GM19023 (cell line): Measurements from ENCODE around the gene ACADS.

Experiments
- ATAC-seq: cut with Tn5 transposase; IDR thresholded peaks from one replicate; pipeline ENCODE4 v1.9.1; 2021; ENCODE audit warnings: mild to moderate bottlenecking, moderate library complexity; ENCODE audit not compliant: unreplicated experiment

The ACADS gene

DNA sequence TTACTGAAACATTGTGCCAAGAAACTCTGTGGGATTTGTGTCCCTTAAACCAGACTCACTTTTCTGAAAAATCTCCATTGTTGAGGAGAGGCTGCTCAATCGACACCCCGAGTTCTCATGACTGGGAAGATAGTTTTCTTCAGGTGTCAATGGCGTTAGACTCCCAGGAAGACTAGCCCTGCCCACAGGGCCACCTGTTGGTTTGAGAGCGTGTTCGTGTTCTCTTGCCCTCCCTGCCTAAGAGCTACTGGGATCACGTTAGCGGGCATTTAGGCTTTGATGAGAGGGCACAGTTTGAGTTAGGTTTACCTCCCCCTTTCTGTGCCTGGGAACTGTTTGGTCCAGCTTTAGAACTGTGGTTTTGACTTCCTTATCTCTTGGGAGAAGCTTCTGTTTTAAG is 26.1 kb upstream of the ACADS start:
- no peak for ATAC-seq

DNA sequence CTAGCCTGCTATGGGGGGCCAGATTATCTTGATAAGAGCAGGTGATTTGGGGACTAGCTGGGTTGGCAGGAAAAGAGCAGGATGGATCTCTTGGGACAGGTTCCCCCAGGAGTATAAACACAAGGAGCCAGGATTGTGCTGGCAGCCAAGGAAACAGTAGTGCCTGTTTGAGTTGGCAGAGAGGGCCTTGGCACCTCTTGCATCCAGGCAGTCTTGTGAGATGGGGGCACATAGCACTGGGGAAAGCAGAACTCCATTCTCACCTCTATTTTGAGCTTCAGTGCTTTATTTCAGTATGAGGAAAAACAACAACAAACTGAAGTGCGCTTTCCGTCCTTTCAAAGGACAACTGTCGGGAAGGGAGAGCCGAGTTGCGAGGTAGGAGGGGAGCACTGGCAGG is 24.7 kb upstream of the ACADS start:
- ATAC-seq: no peak

DNA sequence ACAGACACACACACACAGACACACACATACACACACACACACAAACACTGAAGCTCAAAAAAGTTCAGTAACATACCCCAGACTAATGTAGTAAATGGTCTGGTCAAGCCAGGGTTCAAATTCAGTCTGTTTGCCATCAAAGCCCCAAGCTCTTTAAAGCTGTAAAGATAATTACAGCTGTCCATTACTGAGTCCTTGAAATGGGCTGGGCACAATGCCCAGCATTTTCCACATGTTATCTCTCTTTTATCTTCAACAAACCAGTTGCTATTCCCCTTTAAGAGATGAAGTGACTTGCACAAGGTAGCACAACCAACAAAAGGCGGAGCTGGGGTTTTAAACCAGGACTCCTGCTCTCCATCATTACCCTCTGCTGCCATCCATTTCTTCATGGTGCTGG is 23.0 kb upstream of the ACADS start:
- ATAC-seq: no peak

DNA sequence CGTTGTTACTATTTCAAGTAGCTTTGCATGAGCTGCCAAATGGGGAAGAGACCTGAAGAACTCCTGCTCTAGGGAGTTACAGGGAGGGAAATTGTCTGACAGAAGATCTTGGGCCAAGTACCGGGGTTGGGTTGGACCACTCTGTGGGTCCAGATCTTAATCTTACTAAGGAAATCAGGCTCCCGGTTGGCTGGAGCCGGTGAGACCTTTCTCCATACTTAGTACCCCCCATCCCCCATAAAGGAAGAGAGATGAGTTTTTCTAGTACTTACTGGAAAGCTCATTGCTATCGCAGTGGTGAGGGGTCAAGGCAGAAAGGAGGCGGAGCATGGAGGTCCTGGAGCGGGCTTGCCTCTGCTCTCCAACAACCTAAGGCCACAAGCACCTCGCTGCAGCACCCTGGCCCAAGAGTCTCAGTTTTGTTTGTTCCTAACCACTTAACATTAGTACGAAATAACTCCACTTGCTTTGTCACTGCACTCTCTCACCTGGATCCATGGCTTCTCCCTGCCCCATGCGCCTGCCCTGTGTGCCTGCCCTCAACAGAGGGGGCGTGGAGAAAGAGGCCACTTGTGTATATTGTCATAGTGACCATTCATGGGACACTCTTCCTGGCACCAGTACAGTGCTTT is 22.2 kb upstream of the ACADS start:
- no peak for ATAC-seq

DNA sequence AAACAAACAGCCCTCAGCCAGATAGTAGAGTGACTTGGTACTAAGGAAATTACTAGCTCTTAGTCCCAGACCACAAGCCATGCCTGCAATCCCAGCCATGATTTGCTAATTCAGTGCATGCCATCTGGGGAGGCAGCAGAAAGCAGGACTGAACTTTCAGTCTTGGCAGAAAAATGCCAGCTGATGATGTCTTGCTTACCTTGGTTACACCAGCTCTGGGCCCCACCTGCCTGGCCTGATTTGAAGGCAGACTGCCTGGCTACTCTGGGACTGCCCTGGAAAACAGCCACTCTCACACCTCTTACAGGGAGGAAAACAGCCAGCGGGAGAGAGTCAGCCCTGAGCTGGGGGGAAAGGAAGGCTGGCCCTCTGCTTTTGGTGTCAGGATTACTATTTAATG is 20.0 kb upstream of the ACADS start:
- no peak for ATAC-seq

DNA sequence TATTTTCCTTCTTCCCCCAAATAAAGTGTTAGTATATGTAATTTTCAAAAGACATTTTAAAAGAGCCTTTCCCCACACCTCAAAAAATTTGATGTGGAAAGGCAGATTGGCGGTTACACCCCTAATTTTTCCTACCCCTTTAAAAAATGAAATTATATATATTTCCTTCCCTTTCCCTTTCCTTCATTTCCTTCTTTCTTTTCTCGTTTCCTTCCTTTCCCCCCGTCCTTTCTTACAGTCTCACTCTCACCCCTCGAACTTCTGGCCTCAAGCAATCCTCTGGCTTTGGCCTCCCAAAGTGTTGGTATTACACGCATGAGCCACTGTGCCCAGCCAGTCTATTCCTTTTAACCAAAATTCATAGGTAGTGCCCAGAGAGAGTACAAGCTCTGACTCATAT is 19.6 kb upstream of the ACADS start:
- ATAC-seq: no peak

DNA sequence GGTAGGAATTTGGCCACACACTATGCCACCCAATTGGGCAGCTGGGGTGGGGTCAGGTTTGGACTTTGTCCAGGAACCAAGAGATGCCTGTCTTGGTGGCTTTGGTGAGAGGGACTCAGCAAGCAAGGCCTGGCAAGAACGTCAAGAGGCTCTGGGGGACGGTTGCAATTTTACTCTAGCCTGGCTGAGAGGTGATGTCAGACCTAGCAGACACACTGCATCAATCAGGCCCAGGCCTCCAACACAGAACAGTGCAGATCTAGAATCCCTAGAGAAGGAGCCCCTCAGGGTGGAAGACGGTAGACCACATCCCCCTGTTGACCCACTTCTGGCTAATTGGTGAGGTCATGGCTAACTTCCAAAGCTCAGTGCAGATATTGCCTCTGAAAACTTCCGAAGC is 17.0 kb upstream of the ACADS start:
- ATAC-seq: no peak

DNA sequence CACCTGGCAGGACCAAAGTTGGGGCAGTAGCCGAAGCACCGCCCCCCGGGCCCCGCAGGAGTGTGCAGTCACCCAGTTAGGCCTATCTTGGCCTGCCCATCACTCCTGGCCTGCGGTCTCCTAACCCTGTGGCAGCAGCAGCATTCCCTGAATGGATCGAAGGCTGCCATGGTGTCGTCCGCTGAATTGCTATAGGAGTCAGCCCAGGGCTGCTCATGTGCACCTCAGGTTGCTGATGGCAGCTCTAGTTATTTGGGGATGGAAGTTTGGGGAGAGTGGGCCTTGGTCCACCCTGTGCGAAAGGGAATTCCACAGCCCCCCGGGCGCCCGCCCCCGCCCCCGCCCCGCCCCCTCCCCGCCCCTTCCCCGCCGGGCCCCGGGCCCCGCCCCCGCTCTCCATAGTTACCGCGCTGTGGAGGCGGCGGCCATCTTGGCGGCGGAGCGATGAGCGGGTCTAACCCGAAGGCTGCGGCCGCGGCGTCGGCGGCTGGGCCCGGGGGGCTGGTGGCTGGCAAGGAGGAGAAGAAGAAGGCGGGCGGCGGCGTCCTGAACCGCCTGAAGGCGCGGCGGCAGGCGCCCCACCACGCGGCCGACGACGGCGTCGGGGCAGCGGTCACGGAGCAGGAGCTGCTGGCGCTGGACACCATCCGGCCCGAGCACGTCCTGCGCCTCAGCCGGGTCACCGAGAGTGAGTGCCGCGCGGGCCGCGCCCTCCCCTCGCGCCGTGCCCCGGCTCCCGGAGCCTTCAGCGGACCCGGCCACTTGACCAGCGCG is 15.4 kb upstream of the ACADS start, which contains the start of gene UNC119B:
UNC119B (plus strand) TSS at position 428 of the 774 bp plus-strand sequence; CDS start at position 445, 17 bp downstream.
- peak; percentile 77 for ATAC-seq

DNA sequence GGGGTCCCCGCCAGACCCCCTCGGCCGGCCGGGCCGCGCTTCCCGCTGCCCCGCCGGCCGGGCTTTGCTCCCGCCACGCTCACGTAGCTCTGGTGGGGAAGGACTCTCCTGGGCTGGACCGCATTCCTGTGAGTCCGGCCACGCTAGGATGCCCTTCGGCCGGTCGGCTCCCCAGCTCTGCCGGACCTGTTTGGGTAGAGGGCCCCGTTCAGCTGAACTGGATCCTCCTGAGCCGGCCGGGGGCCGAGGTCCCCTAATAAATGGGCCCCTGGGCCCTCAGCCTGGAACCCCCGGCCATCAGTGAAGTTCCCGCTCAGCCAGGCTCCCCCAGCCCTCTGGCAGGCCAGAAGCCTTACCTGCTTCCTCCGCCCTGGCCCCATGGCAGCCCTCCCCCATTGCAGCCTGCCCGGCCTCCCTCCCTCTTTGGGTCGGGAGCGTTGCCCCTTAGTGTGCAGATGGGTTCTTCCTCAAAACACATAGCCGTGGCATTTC is 14.8 kb upstream of the ACADS start:
- ATAC-seq: peak; percentile 33

DNA sequence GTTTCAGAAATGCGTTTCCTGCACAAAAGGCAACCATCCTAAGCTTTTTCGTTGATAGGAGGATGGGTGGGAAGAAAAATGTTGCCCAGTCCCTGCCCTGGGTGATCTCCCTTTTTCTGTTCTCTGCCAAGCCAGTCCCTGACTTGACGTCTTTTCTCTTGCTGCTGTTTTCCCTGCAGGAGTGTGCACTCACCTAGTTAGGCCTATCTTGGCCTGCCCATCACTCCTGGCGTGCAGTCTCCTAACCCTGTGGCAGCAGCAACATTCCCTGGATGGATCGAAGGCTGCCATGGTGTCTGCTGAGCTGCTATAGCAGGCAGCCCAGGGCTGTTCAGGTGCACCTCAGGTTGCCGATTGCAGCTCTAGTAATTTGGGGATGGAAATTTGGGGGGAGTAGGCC is 14.2 kb upstream of the ACADS start:
- ATAC-seq: no peak

DNA sequence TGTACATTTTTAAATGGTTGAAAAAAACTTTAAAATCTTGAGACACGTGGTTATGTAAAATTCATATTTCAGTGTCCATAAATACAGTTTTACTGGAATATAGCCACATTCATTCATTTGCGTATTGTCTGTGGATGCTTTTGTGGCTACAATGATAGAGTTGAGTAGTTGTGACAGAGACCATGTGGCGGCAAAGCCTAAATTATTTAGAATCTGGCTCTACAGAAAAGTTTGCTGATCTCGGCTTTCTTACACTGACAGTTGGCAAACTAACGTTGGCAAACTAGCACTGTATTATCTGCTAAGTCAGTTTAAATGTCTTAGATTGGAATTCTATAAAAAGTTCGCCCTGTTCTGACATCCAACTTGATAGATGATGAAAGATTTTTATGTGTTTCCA is 13.0 kb upstream of the ACADS start:
- ATAC-seq: no peak

DNA sequence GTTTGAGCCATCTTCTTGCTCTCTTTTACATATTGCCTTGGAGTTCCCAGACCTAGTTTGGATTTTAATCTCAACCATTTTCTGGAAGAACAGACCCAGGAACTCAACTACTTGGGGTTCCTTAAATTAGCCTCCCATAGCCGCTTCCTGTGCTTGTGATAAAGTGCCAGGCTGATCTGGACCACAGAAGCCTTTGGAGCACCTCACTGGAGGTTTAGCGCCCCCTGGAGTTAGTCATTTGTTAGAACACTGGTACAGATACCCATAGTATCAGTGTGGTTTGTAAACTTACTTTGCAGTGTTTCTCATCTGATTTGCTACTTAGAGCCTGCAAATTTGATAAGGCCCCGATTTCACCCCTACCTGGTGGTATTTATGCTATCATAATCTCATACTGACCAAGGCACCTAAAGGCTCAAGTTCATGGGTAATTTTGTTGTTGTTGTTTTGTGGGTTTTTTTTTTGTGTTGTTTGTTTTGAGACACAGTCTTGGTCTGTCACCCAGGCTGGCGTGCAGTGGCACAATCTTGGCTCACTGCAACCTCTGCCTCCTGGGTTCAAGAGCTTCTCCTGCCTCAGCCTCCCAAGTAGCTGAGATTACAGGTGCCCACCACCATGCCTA is 11.7 kb upstream of the ACADS start:
- no peak for ATAC-seq

DNA sequence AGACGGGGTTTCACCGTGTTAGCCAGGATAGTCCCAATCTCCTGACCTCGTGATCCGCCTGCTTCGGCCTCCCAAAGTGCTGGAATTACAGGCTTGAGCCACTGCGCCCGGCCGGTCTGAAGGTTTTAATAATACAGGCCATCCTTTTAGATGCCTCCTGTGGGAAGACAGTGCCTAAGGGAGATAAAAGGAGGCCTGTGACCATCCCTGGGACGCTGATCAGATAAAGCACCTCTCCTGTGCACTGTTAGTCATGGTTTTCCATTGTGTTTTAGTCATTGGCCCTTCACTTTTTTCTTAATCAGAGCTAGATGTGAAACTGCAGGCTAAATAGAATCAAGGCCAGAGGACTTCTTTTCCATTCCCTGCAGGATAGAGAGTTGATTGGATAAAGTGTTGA is 7.6 kb upstream of the ACADS start:
- no peak for ATAC-seq

DNA sequence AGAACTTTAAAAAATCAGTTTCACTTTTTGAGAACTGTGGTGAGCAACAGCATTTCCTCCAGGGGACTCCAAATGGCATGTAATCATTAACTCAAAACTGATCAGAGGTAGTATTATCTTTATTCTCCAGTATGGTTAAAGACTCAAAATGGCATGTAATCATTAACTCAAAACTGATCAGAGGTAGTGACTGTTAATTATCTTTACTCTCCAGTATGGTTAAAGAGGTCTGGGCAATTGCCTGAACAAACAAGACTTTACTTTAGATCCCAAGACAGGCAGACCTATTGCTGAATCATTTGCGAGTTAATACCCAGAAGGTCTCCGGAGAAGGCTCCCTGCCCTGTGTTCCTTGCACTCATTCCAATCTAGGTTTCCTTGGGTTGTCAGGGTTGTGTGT is 6.6 kb upstream of the ACADS start:
- ATAC-seq: no peak

DNA sequence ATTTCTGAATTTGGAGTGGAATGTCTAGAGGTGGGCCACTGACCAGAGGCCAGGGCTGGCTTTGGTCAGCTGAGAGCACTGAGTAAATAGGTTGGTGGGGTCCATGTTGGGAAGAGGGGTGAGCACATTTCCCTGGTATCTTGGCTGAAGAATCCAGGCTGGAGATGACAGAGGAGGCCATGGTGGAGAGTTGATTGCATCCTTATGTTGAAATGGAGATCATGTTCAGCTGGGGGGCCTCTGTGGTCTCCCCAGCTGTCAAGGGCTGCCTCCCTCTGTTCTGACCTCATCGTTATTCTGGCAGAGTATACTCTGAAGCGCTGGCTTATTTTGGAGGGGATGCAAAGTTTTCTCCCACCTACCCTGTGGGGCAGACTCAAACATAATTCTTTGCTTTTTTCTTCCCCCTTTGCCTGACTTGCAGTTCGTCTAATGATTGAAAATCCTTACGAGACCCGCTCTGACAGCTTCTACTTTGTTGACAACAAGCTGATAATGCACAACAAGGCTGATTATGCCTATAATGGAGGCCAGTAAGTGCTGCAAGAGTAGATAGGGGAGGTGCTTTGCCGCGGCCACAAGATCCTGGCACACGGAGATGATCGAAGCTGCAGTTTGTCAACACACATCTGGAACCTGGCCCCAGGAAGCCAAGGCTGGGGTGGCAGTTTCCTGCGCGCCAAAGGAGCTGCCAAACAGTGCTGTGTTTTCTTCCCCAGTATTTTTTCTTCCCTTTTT is 6.0 kb upstream of the ACADS start:
- ATAC-seq: no peak

DNA sequence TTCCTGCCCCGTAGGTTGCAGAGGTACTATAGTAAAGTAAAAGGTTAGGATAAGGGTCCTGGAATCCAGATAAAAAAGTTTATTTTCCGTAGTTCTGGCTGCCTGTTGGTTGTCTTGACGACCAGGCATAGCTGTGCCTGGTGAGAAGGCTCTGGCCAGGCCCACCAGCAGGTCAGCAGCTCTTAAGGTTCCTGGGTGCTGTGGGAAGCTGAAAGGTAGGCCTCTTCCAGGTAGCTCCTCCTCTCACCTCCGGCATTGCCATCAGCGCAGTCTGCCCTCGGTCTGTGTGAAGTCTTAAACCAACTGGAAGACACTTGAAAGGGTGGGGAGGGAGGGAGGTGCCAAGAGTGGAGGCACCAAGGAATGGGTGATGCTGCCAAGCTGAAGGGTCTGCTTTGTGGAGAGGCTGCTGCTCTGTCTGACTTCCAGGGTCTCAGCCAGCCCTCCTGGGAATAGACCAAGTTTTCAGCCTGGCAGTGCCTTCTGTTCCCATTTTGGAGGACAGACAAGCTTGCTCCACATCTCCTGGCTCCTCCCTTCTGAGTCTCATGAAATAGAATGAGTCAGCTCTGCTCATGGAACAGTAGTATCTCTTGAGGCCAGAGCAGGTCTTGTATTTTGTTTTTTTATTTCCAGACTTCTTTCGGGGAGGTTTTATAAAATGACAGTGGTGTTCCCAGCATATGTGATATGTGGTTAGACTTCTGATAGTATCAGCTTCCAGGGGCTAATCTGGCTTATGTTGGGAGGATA is 5.2 kb upstream of the ACADS start:
- ATAC-seq: no peak

DNA sequence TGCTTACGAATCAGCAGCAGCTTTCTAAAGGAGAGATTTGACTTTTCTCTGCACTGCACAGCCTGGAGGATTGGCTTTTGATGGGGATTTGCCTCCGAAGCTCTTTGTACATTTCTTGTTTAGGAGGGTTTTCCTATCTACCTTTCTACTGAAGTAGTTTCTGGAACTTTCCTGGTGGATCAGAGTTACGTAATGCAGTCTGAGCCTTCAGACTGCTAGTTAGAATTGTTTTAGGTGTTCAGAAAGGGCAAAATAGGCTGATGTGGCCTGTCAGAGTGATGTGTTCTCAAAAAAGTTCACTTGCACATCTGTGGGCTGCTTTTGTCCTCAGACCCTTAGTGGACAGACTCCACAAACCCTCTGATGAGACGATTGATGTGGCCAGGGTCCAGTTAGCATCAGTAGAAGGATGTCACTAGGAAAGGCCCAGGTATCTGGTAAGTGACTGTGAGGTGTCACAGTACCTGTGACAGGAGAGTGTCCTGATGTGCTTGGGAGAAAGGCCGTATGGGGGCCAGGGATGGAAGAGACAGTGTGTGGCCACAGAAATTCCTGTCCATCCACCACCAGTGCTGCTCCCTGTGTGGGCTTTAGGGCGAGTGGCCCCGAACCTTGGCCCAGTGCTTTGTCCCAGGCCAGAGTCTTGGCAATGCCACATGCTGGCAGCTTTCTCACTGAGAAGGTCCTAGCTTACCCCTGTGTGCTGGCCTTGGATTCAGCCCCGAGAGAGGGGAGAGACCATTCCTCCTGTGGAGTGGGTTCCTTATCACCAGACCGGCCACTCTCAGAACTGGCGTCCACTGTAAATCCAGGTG is 4.4 kb upstream of the ACADS start:
- no peak for ATAC-seq

DNA sequence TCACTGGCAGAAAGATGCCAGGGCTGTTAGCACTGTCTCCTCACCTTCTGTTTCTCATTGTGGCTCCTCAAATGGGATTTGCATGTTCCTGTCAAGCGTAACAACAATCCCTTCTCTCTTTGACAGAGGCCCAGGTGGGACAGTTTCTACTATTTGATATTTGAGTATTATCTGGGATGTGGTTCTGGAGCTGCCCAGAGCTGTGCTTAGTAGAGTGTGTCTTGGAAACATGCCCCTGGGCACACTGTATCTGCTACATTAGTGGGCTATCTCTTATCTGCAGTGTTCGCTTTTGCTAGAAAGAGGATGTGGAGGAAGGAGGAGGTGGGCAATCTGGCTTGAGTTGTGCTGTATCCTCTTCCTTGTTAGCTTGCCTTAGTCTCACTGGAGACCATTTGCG is 3.8 kb upstream of the ACADS start:
- no peak for ATAC-seq

DNA sequence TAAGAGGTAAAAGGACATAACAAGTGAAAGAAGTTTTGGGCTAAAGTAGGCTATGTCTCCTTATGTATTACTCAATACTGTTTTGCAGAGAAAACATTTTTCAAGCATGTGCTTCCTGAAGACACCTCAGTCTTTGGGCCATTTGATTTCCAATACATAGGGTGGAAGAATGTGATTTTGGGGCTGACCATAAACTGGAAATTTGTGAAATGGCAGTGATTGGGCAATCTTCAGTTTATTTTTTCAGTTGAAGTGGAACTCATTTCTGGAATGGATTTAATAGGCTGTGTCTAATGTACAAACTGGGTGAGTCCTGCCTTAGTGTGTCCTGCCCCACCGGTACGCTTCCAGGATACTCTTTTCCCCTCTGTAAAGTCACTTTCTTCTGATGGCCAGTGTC is 2.8 kb upstream of the ACADS start:
- no peak for ATAC-seq

DNA sequence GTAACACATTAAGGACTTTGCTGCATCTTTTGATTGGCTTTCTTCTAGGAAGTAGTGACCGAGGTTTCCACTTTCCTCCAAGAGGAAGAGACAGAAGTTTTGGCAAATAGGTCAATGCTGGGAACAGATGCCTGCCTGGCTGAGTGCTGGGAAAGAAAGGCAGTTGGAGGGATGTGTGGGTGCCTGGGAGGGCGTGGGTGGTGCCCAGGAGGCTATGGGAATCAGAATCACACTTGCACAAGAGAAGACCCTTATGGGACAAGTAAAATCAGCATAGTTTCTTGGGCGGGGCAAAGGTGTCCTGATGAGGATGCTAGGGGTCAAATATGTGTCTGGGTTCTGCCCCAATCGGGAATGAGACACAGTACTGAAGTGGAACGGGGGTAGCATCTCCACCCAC is 906 bp upstream of the ACADS start:
- no peak for ATAC-seq
